SK-N-MC (cell line): ENCODE measurements around the gene CRTC2.

Source experiments
- EZH2 ChIP-seq: fragments of 200-600 bp; sonication (generic); IDR thresholded peaks from one replicate; pipeline ENCODE4 v1.6.1; 2017; ENCODE audit warnings: antibody characterized with exemption
- POLR2AphosphoS5 ChIP-seq: IDR thresholded peaks from 2 replicates; pipeline ENCODE4 v1.6.1; 2012; ENCODE audit warnings: mild to moderate bottlenecking, low read depth, low read length, borderline replicate concordance

DNA sequence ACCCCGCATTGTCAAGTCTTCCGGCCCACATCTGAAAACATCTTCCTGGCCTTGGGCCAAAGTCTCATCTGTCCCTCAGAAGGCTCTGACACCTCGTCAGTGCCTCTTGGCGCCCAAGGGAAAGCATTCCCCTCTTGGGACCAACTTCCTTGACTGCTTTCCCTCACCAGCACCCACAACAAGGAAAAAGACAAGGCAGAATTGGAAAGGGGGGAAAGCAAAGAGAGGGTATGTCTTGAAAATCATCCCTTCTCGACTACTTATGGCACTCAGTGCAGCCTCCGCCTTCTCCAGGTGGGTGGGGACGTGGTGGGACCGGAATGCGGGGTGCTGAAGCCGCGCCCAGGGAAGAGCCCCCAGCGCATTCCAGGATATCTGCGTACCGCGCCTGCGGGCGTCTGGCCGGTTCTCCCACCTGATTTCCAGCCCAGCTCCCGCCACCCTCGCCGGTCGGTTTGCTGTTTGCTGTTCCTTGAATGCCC is 5.5 kb upstream of the CRTC2 start:
- TF ChIP-seq POLR2AphosphoS5 (peak; percentile 4; the same call in 1 of the 2 replicates), EZH2 (no peak)
